K562 (cell line): ENCODE results near the gene LHPP. TPM values are rescaled to one million over a fixed set of nuclear protein-coding genes. Genes with fewer than 3 reads are reported as not detected.

Experiments used
- ATAC-seq: fragments of 200-7000 bp; cut with Tn5 transposase; 3 replicates; pipeline ENCODE4 v1.9.1; 2020; ENCODE audit warnings: moderate library complexity
- BruUV-seq: library from RNA; stranded (reverse); fragments of 400-500 nt; replicated peaks from 2 replicates; lab custom pipeline; 2021; lab: Mats Ljungman, UMichigan
- CTCF ChIA-PET: fragments of 300-600 bp; formaldehyde crosslinking; extraction: SDS; loops from one replicate; lab custom pipeline; 2021; ENCODE audit warnings: low intra/inter-chr PET ratio; lab: Yijun Ruan, JAX
- POLR2A ChIA-PET: fragments of 300-600, 350-650 bp; sonication (Branson Sonifier 250); formaldehyde crosslinking; extraction: SDS; loops from one replicate; lab custom pipeline; 2021; ENCODE audit warnings: antibody characterized with exemption, inconsistent platforms; lab: Yijun Ruan, JAX
- DNase-seq, 4 experiments: peaks; one replicate each; pipeline versions ENCODE4 v3.0.0 to v3.0.0-alpha.2; 2011 to 2018; ENCODE audit warnings: low spot score in 3 of 4, mixed read lengths in 3 of 4; ENCODE audit errors: extremely low read depth in 1 of 4
- FAIRE-seq: peaks from 2 replicates; lab custom pipeline; 2011; peaks lifted over from hg19 to GRCh38; lab: Jason Lieb, UNC
- H2AFZ ChIP-seq: 2 replicates; pipeline ENCODE4 v1.6.0; 2011; ENCODE audit warnings: low read depth, low read length, control low read depth, inconsistent platforms
- H3K27ac ChIP-seq: fragments of 200-600 bp; 3 replicates; pipeline ENCODE4 v1.8.0; 2011; ENCODE audit warnings: low read depth, mild to moderate bottlenecking, control low read depth, inconsistent platforms, low read length, moderate library complexity, mixed read lengths; ENCODE audit errors: extremely low read depth
- H3K27me3 ChIP-seq, 2 experiments: fragments of 300-600 bp in 1 of 2; 2 replicates in 1 of 2; 3 replicates in 1 of 2; pipeline versions ENCODE4 v1.6.0 to v1.8.0; 2011; ENCODE audit warnings: inconsistent platforms in 2 of 2, low read length in 2 of 2, mild to moderate bottlenecking in 1 of 2, mixed read lengths in 1 of 2, moderate library complexity in 1 of 2; ENCODE audit not compliant: control insufficient read depth in 2 of 2, insufficient read depth in 2 of 2
- H3K36me3 ChIP-seq: fragments of 300-600 bp; 3 replicates; pipeline ENCODE4 v1.8.0; 2011; ENCODE audit warnings: mild to moderate bottlenecking, low read length, inconsistent platforms; ENCODE audit not compliant: control insufficient read depth, insufficient read depth
- H3K4me1 ChIP-seq, 2 experiments: fragments of 200-600 bp in 1 of 2; replicated peaks in 1 of 2; 2 replicates in 1 of 2; 3 replicates in 1 of 2; pipeline versions ENCODE4 v1.5.1 to v1.8.0; 2011; ENCODE audit warnings: inconsistent platforms in 2 of 2, low read length in 2 of 2, mild to moderate bottlenecking in 1 of 2, mixed read lengths in 1 of 2, moderate library complexity in 1 of 2; ENCODE audit not compliant: control insufficient read depth in 2 of 2, insufficient read depth in 2 of 2
- H3K4me2 ChIP-seq: 2 replicates; pipeline ENCODE4 v1.6.1; 2011; ENCODE audit warnings: low read length, control low read depth, inconsistent platforms, mixed read lengths; ENCODE audit not compliant: insufficient read depth
- H3K4me3 ChIP-seq: fragments of 200-600 bp; sonication (generic), shearing (Covaris generic); 2 replicates; pipeline ENCODE4 v1.5.1; 2016; ENCODE audit warnings: control low read depth, inconsistent platforms
- H3K79me2 ChIP-seq: fragments of 200-600 bp; 3 replicates; pipeline ENCODE4 v1.8.0; 2011; ENCODE audit warnings: low read length, inconsistent platforms; ENCODE audit not compliant: control insufficient read depth, insufficient read depth
- H3K9ac ChIP-seq, 2 experiments: 2 replicates each; pipeline versions ENCODE4 v1.6.0 to v1.6.1; 2011; ENCODE audit warnings: low read depth in 2 of 2, low read length in 2 of 2, control low read depth in 1 of 2, inconsistent platforms in 1 of 2, mild to moderate bottlenecking in 1 of 2, mixed read lengths in 1 of 2; ENCODE audit not compliant: insufficient read depth in 1 of 2
- H3K9me1 ChIP-seq: one replicate; pipeline ENCODE4 v1.6.0; 2011; ENCODE audit warnings: inconsistent platforms, mild to moderate bottlenecking, low read length, moderate library complexity; ENCODE audit not compliant: control insufficient read depth, insufficient read depth
- H3K9me3 ChIP-seq: replicated peaks from 2 replicates; pipeline ENCODE4 v1.5.1; 2011; ENCODE audit warnings: low read depth, low read length, inconsistent platforms; ENCODE audit not compliant: control insufficient read depth, insufficient read depth
- H4K20me1 ChIP-seq: replicated peaks from 2 replicates; pipeline ENCODE4 v1.6.1; 2011; ENCODE audit warnings: low read length, inconsistent platforms, mixed read lengths; ENCODE audit not compliant: control insufficient read depth, insufficient read depth
- HOMEZ ChIP-seq: fragments of 250-450 bp; sonication (Bioruptor Pico); IDR thresholded peaks from 2 replicates; pipeline ENCODE4 v1.4.0; 2020; ENCODE audit warnings: mild to moderate bottlenecking, moderate library complexity
- KHSRP ChIP-seq: fragments of 450-650 bp; IDR thresholded peaks from 2 replicates; pipeline ENCODE4 v1.6.1; 2017
- ZNF584 ChIP-seq: fragments of 200-800 bp; sonication (Bioruptor generic); IDR thresholded peaks from 2 replicates; pipeline ENCODE4 v1.6.1; 2016; ENCODE audit warnings: low read depth, mild to moderate bottlenecking, missing genetic modification characterization, missing compliant biosample characterization
- WGBS: fragments of 100-300 bp; shearing (Covaris generic); methylation state at CpG from one replicate; pipeline ENCODE4 v1.1.6; 2016; ENCODE audit warnings: low coverage, mixed read lengths; ENCODE audit not compliant: insufficient coverage; ENCODE audit errors: missing lambda C conversion rate; 5-methylcytosine and 5-hydroxymethylcytosine counted together
- in situ Hi-C: fragments of 300-500 bp; cut with MboI; formaldehyde crosslinking; loops from 4 replicates; pipeline ENCODE4 v1.15.0; 2018; ENCODE audit warnings: inconsistent platforms, mixed read lengths
- intact Hi-C: fragments of 100-400 bp; cut with micrococcal nuclease; formaldehyde crosslinking; loops from 2 replicates; pipeline ENCODE4 v1.14.2; 2022
- polyA plus RNA-seq, 8 experiments: library from polyadenylated mRNA; depleted of rRNA in 4 of 8; stranded (reverse) in 5 of 8; unstranded in 3 of 8; fragments of >200 nt; fragmentation: Nextera tagmentation in 2 of 8; fragmentation: Illumina TruSeq in 1 of 8; extraction: Ambion mirVana in 2 of 8; extraction: Trizol in 1 of 8; gene quantifications; 2 replicates each; pipeline versions ENCODE4 v1.2.1 to v1.2.3, GENCODE V29; 2011 to 2014; ENCODE audit warnings: inconsistent platforms in 1 of 8, missing spikeins in 1 of 8
- total RNA-seq, 7 experiments: library from RNA; depleted of rRNA in 6 of 7; stranded (reverse); fragments of >200 nt in 6 of 7; fragmentation: Illumina TruSeq in 2 of 7; extraction: Trizol in 2 of 7; gene quantifications; 2 replicates each; pipeline versions ENCODE4 v1.2.1 to v1.2.3, GENCODE V29; 2011 to 2021; ENCODE audit warnings: low replicate concordance in 1 of 7
- TF ChIP-seq, protein P1 (sequence below): fragments of 450-650 bp; IDR thresholded peaks from 2 replicates; pipeline ENCODE4 v1.6.1; 2018; ENCODE audit not compliant: partially characterized antibody
- TF ChIP-seq, protein P2 (sequence below): sonication (generic); formaldehyde crosslinking; IDR thresholded peaks from 2 replicates; pipeline ENCODE4 v1.8.1; 2023; ENCODE audit warnings: mild to moderate bottlenecking, missing genetic modification reagents

Gene LHPP
- total and polyA plus RNA-seq, 9 of the 15 experiments (the other 6 are each of a cell fraction or from before 2014, with no cell fraction given), result 0.34 to 7.4 (median 3.0) TPM

DNA sequence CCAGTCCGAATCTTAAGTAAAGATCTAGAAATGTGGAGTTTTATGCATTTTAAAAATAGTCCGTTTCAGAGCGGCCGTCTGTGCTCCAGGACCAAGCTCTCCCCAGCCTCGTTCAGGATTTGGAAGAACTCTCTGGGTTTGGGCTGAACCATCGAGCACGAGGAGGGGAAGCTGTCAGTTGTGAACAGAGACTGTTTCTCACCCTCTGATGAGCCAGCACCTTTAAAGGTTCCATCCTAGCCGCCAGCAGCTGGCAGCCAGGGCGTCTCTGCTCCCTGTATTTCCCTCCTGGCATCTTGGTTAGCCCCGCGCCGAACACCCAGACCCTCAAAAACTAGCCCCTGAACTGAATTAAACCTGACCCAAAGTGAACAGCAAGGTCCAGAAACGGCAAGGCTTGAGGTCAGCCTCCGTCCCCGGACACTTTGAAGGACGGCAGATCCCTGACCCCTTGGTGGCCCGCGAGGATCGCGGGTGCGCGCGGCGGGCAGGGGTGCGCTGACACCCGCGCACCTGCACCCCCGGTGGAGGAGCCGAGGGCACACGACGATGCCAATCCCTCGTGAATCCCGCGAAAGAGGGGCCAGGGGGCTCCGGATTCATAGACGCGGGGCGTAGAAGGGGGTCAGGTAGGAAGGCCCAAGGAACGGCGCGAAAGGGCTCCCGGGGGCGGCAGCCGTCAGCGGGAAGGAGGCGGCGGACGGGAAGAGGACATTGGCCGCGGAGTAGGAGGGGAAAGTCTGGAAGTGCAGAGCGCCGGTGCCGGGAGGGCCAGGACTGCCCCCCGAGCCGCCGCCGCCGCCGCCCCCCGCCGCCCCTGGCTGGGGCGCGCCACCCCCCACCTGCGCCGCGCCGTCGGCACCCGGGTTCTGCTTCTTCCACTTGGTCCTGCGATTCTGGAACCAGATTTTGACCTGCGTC is 14.5 kb upstream of the LHPP start:
- WGBS, result 73% methylated on average over 25 of the region's 71 CpGs
- Histone ChIP-seq H3K27ac (no peak overlapping the region), H3K27me3 (no peaks in the 10 kb centered on the region), H3K4me2 (no peak overlapping the region), H3K4me1 (peaks cover 0 to 3% of the 10 kb centered on the region in 2 experiments; a peak in 3 of 5 replicates), H4K20me1 (no peaks in the 10 kb centered on the region), H3K9me1 (no peaks in the 10 kb centered on the region), H3K79me2 (no peaks in the 10 kb centered on the region), H3K9me3 (no peaks in the 10 kb centered on the region), H3K36me3 (no peaks in the 10 kb centered on the region), H3K9ac (no peak overlapping the region), H2AFZ (no peak overlapping the region), H3K4me3 (no peak overlapping the region)
- ATAC-seq (no peak), DNase-seq (no peak), FAIRE-seq (no peak)
- no TSS peak for BruUV-seq
- ChIA-PET POLR2A (no interaction called here), CTCF (no interaction called here)
- intact Hi-C loops (no loop called here), in situ Hi-C loops (no loop called here)
- TF ChIP-seq ZNF584 (CRISPR knock-in tag) (no peak), KHSRP (no peak), HOMEZ (CRISPR knock-in tag) (no peak)
- TF ChIP-seq, protein P1, sequence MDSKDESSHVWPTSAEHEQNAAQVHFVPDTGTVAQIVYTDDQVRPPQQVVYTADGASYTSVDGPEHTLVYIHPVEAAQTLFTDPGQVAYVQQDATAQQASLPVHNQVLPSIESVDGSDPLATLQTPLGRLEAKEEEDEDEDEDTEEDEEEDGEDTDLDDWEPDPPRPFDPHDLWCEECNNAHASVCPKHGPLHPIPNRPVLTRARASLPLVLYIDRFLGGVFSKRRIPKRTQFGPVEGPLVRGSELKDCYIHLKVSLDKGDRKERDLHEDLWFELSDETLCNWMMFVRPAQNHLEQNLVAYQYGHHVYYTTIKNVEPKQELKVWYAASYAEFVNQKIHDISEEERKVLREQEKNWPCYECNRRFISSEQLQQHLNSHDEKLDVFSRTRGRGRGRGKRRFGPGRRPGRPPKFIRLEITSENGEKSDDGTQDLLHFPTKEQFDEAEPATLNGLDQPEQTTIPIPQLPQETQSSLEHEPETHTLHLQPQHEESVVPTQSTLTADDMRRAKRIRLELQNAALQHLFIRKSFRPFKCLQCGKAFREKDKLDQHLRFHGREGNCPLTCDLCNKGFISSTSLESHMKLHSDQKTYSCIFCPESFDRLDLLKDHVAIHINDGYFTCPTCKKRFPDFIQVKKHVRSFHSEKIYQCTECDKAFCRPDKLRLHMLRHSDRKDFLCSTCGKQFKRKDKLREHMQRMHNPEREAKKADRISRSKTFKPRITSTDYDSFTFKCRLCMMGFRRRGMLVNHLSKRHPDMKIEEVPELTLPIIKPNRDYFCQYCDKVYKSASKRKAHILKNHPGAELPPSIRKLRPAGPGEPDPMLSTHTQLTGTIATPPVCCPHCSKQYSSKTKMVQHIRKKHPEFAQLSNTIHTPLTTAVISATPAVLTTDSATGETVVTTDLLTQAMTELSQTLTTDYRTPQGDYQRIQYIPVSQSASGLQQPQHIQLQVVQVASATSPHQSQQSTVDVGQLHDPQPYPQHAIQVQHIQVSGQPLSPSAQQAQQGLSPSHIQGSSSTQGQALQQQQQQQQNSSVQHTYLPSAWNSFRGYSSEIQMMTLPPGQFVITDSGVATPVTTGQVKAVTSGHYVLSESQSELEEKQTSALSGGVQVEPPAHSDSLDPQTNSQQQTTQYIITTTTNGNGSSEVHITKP, result peak; percentile 54
- TF ChIP-seq, protein P2, sequence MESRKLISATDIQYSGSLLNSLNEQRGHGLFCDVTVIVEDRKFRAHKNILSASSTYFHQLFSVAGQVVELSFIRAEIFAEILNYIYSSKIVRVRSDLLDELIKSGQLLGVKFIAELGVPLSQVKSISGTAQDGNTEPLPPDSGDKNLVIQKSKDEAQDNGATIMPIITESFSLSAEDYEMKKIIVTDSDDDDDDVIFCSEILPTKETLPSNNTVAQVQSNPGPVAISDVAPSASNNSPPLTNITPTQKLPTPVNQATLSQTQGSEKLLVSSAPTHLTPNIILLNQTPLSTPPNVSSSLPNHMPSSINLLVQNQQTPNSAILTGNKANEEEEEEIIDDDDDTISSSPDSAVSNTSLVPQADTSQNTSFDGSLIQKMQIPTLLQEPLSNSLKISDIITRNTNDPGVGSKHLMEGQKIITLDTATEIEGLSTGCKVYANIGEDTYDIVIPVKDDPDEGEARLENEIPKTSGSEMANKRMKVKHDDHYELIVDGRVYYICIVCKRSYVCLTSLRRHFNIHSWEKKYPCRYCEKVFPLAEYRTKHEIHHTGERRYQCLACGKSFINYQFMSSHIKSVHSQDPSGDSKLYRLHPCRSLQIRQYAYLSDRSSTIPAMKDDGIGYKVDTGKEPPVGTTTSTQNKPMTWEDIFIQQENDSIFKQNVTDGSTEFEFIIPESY, result peak; percentile 46
